Left renal cortex interstitium (tissue), 4 donors: Measurements from ENCODE around the gene CMTM1. TPM values are rescaled to one million over a fixed set of nuclear protein-coding genes. Genes with fewer than 3 reads are reported as not detected.
"Not testable (repeated sequence)": the region's sequence is repeated elsewhere in the genome, so short reads cannot be mapped to it uniquely, and the experiment has no call there.

Source experiments
- DNase-seq, 4 donors: peaks; one replicate each; pipeline ENCODE4 v3.0.0-alpha.2; 2013; ENCODE audit warnings: low read depth in 4 of 4, low spot score in 2 of 4, missing footprints in 1 of 4
- polyA plus RNA-seq, 4 donors: library from polyadenylated mRNA; unstranded; fragments of 120-200 nt; gene quantifications; one replicate each; pipeline ENCODE4 v1.2.1, GENCODE V29; 2013; ENCODE audit not compliant: insufficient read length in 4 of 4

The CMTM1 gene
- polyA plus RNA-seq, 4 donors, result 4.9 to 12.0 (median 7.2) TPM

GRCh38 chr16:66608241-66609138 lies 42.3 kb downstream of the CMTM1 start:
- peak in 2 of 4 donors; percentile 71 to 78 for DNase-seq

GRCh38 chr16:66609139-66609510 lies 42.9 kb downstream of the CMTM1 start:
- no peak for DNase-seq

GRCh38 chr16:66610111-66610820 lies 44.0 kb downstream of the CMTM1 start:
- DNase-seq, result no peak

- not testable (repeated sequence) for DNase-seq
Measured at GRCh38 chr16:66611911-66612310, 45.7 kb downstream of the CMTM1 start.

- no peak for DNase-seq
Measured at GRCh38 chr16:66612422-66612821, 46.2 kb downstream of the CMTM1 start.

- DNase-seq, result no peak
Measured at GRCh38 chr16:66614161-66614802, 48.0 kb downstream of the CMTM1 start.

- DNase-seq, result no peak
Measured at GRCh38 chr16:66616169-66616568, 49.9 kb downstream of the CMTM1 start.

- DNase-seq, result no peak
Measured at GRCh38 chr16:66616592-66616991, 50.4 kb downstream of the CMTM1 start.

- no peak for DNase-seq
Measured at GRCh38 chr16:66617010-66617434, 50.8 kb downstream of the CMTM1 start.

GRCh38 chr16:66617728-66618127 lies 51.5 kb downstream of the CMTM1 start:
- DNase-seq, result no peak

GRCh38 chr16:66618588-66619375 lies 52.5 kb downstream of the CMTM1 start:
- DNase-seq, result no peak

GRCh38 chr16:66619534-66620428 lies 53.5 kb downstream of the CMTM1 start:
- DNase-seq, result no peak

GRCh38 chr16:66620429-66620795 lies 54.2 kb downstream of the CMTM1 start:
- no peak for DNase-seq

- DNase-seq, result no peak
Measured at GRCh38 chr16:66621973-66622372, 55.7 kb downstream of the CMTM1 start.

- no peak for DNase-seq
Measured at GRCh38 chr16:66622863-66623262, 56.6 kb downstream of the CMTM1 start.

- DNase-seq, result no peak
Measured at GRCh38 chr16:66623755-66624154, 57.5 kb downstream of the CMTM1 start.

GRCh38 chr16:66627611-66628378 lies 61.6 kb downstream of the CMTM1 start:
- DNase-seq, result not testable (repeated sequence)
